CD4-positive, alpha-beta T cell treated with Interleukin-17A for 4 hours (primary cell): ENCODE measurements around the gene DLGAP3.

Source experiments
- DNase-seq: peaks from one replicate; pipeline ENCODE4 v3.0.0-alpha.2; 2020; ENCODE audit warnings: mixed read lengths

Gene DLGAP3

DNA sequence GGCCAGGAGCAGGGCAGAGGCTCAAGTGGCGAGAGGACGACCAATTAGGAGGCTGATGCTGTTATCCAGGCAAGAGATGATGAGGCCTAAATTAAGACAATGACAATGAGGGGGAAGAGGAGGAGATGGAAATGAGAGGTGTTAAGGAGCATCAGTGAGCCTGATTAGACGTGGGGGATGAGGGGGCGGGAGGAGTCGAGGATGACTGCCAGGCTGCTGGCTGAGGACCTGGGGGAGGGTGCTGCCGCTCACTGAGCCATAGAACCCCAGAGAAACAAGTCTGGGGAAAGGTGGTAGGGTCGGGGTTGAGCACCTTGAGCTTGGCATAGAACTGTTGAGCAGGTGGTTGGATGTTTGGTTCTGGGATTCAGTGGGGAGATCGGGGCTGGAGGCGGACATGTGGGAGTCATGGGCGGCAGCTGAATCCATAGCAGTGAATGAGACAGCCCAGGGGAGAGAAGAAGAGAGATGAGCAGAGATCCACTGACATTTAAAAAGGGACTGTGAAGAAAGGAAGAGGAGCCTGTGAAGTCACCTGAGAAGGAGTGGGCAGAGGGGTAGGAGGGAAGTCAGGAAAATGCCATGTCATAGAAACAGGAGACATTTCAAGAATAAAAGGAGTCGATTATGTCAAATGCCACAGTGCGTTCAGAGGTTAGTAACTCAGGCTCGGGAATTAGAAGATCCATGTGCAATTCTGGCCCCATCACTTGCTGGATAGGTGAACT is 28.5 kb downstream of the DLGAP3 start:
- DNase-seq, result no peak

DNA sequence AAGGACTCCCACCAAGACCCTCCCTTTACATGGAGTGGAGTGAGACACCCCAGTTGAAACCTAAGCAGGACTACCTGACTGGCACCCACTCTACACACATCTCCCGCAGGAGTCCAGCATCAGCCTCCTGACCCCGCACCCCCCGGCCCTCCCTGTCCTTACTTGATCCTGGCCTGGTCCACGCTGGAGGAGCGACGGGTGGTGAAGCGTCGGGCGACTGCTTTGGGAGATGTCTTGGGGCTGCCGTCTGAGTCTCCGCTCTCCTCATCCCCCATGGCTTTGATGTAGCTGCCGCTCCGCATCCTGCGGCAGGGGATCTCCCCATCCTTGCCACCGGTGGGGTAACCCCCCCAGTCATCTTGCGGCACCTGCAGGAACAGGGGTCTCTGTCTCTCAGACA is 29.5 kb downstream of the DLGAP3 start:
- DNase-seq, result no peak

DNA sequence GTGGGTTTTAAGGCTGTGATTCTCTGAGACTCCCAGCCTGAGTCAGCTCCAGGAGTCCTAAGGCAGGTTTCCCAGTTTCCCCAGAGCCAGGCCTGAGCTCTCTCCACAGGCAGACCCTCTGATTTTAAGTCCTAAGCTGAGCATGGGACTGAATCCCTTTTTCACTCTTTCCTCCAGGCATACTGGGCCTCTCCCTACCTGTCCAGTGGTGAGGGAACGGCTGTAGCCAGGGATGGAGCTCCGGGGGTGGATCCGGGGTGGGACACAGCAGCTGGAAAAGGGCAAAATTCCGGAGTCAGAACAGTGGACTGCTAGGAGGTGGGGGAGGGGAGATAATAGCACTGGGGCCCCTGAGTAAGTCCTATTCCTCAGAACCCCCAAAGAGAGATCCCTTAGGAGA is 30.0 kb downstream of the DLGAP3 start:
- no peak for DNase-seq

DNA sequence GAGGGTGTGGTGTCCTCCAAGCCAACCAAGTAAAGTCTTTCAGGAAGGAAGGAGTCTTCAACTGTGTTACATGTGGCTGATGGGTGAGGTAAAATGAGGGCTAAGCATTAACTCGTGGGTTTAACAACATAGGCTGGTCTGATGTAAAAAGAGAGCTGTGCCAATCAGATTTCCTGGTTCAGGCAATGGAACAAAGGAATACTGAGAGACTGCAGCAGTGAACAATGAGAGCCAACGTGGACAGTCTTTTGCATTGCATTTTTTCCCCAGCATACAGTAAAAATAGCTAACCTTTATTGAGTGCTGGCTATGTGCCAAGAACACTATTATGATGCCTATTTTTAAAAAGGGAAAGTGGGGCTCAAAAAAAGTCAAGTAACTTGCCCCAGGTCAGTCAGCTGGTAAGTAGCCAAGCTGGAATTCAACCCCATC is 31.1 kb downstream of the DLGAP3 start:
- no peak for DNase-seq

DNA sequence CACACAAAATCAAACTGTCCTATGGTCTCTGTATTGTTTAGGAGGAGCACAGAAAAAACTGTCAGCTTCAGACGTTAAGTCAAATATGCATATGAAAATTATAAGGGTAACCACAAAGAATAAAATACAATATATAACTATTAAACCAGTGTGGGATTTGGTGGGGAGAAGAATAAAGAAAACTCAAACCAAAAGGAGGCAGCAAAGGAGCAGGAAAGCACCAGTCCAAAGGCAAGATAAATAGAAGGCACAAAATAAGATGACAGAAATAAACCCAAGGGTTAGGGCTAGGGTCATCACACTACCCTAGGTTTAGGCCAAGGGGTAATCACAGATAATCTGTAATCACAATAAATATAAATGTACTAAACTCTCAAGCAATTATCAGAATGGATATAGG is 32.8 kb downstream of the DLGAP3 start:
- no peak for DNase-seq

DNA sequence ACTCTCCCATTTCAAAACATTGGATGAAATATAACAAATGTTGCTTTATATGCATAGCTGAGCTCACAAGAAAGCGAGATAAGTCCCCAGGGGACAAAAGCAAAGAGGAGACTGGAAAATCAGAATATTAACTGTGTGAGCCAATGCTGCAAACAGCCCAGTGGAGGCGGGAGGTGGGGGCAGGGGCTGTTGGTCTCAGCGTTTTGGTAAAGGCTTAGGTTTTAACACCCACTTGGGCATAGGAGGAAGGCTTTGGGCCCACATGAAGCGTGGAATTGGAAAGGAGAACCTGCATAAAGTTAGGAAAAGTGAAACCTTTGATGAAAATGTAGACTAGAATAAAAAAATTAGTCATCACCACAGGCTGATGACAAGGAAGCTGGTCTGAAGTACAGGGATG is 39.7 kb downstream of the DLGAP3 start:
- DNase-seq, result no peak

DNA sequence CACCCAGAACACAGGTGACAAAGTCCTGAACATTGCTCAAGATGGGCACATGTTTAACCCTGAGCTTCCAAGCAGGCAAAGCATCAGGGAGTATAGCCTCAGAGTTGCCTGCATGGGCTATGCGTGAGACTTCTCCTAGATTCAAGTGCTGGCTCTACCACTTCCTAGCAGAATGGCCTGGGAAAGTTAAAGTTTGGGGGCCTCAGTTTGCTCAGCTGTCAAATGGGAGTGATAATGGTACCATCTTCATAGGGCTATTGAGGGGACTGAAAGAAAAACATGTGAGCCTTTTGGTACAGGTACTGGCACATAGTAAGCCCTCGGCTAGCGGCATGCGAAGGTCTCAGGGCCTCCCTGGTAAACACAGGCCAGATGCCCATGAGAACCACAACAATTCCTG is 41.9 kb downstream of the DLGAP3 start:
- DNase-seq, result no peak

DNA sequence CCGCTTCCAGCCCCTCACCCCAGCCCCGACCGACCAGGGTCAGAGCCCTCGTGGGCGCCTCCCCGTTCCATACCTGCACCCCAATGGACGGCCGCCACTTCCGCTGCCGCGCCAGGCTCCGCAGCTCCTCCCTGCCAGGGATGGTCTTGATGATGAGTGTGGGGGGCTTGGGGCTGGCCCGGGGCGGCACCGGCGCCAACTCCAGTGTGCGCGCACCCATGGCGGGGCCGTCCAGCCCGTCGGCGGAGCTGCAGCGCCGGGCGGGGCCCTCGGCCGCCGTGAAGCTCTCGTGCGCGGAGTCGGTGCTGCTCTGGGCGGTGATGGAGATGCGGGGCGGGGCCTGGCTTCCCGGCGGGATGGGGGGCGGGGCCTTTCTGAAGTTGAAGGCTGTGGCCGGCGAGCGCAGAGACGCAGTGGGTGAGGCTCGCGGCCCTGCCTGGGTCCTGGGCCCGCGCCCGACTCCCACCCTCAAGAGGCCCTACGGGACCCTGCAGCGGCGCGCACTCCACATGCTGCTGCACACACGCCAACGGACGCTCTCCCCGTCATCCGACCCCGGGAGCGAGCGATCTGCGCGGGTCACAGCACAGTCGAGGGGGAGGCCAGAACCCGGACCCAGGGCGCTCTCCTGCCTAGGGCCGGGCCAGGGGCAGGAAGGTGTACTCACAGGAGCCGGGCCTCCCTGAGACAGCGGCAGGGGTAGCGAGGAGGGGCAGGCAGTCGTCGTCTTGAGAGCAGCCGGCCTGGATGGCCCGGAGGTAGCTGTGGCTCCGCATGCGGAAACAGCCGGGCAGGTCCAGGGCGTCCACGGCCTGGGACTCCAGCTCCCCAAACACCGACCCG is 43.8 kb downstream of the DLGAP3 start:
- DNase-seq, result peak; percentile 69

DNA sequence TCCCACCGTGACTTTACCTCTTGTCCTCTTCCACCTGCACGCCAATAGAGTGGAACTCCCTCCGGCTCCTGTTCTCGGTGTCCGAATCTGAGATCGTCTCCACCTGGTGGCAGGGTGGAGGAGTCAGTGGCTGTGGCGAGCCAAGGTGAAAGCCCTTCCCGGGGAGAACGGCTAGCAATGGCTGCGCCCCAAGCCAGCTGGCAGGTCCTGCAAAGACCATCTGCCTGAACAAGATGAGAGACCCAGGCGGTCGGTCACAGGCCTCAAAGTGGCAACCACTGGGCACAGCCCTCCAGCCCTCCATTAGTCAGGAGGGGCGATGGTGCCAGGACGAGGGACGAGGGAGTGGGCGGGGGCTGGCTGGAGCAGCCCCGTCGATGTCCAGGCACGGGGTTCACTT is 44.5 kb downstream of the DLGAP3 start:
- no peak for DNase-seq

DNA sequence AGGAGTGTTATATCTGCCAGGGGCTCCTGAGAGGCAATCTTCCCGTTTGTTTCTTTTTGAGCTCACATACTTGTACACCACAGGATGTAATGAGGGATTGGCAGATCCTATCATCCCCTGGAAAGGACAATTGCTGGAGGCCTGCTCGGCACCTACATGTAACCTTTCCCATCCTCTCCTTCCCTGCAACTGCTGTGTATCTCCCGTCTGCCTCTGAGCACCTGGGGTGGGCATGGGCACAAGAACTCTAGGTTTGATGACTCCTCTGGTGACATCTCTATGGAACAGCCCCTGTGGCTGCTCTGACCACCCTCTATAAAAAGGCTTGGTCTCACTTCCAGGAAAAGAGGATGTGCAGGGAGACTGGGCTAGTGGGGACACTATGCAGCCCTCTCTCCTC is 44.9 kb downstream of the DLGAP3 start:
- no peak for DNase-seq

DNA sequence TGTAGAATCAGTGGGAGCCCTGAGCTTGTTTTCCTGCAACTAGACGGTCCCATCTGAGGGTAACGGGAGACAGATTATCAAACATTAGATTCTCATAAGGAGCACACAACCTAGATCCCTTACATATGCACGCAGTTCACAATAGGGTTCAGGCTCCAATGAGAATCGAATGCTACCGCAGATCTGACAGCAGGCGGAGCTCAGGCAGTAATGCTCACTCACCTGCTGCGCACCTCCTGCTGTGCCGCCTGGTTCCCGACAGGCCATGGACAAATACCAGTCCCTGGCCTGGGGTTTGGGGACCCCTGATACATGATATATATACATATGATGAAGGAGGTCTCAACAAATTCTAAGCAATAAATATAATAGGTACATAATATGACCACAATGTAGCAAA is 50.2 kb downstream of the DLGAP3 start:
- no peak for DNase-seq

DNA sequence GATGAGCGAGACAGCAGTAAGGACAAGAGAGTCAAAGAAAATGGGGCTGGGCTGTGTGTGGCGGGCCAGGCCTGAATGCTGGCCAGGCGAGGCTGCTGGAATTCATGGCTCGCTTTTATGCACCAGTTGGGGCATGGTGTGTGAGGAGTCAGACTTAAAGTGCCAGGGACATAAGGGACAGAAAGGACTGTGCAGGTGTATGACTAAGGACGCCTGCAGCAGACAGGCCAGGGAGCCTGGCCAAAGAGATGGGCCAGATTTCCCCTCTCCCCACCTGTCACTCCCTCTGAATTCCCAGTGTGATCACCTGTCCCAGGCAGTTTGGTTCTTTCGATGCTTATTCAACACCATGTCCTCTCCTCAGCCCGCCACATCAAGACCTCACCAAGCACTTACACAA is 53.0 kb downstream of the DLGAP3 start:
- DNase-seq, result no peak

DNA sequence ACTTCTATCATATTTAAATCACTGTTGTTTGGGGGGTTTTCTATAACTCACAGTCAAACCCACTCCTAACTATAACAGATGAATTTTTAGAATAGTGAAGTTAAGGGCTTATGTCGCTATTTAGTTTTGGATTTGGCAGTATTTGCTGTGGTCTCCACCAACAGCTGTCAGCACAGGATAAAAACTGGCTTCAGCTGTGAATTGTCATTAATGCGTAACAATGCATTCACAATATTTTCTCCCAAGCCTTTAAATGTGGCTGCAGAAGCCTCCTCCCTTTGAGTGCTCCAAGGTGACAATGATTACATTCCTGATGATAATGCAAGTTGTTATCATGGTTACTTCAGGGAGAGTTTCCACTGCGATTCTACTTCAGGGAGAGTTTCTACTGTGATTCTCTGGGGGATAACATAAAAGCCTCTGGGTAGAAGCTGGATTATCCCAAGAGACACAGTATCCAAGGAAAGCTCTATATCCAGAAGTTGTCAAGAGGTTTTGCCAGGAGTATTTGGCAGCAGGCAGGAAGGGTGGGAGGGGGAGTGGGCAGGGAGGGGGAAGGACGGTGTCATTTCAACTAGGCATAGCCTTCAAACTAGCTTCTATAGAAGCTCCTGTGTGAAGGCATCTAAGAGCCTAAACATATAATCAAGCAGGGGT is 55.0 kb downstream of the DLGAP3 start:
- DNase-seq, result no peak

DNA sequence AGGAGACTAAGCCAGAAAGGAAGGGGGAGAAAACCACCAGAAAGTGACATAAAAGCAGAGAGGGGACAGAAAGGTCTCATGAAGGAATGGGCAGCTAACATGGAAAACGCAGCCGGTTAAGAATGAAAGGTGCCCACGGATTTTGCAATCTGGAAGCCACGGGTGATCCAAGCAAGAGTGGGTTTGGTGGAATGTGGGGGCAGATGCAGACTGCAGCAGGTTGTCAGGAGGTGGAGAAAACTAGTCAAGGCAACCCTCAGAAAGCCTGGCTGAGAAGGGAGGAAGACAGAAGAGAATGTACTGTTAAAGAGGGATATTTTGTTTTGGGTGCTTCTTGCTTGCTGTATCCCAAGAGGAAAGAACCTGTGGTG is 57.3 kb downstream of the DLGAP3 start:
- DNase-seq, result no peak

DNA sequence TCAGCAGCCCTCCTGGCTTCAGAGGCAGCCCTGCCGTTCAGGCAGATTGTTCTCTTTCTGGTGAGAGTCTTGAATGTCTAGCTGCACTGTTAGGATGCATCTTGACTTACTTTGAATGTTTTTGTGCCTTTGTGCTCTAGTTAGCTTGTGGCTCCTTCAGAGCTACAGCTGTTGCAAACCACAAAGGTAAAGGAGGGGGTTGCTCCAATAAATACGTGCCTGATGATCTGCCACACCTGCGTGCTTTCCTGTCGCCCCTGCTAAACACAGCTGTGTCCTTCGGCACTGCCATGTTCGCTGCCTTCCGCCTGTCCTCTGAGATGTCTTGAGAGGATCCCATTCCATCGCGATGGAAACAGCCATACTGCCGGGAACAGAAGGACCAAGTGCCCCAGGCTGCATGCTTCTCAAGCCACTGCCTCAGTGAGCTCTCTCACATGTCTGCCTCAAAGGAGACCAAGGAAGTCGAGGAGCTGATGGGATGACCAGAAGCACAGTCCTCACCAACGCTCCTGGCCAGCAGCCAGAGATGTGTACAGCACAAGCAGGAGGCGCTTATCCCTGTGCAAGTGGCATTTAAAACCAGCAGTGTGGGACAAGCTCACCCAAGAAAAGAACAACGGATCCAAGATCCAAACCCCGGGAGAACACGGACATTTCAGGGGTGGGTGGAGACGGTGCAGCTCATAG is 57.9 kb downstream of the DLGAP3 start:
- DNase-seq, result no peak

DNA sequence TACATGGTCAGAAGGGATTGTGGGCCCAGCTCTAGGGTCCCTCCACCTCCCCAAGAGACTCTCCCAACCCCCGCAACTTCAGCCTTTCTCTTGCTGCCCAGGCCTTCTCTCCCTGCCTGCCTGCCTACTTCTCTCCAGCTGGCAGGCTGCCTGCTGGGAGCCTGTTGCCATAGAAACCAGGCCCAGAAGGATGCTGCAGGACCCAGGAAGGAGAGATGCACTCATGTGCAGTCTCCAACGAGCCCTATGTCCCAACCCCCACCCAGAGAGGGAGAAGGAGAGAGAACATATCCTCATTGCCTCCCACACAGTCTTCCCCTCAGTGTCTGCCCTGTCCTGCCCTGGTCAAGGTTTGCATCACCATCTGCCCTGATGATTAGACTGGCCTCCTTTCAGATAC is 59.1 kb downstream of the DLGAP3 start:
- no peak for DNase-seq

DNA sequence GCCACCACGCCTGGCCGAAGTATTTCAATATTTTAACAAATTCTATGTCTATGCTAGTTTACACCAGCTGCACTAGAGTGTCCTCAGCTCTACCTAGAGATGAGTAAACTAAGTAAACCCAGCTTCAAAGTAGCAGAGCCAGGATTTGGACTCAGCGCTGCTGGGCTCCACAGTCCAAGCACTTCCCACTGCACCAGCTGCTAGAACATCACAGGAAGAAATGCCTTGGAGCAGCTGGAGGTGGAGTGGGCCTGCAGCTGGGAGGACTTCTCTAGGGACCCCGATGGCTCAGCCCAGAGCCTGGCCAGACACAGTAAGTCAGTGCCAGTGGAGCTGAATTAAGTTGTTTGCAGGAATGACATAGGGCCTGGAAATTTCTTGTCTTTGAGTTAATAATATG is 59.7 kb downstream of the DLGAP3 start:
- no peak for DNase-seq

DNA sequence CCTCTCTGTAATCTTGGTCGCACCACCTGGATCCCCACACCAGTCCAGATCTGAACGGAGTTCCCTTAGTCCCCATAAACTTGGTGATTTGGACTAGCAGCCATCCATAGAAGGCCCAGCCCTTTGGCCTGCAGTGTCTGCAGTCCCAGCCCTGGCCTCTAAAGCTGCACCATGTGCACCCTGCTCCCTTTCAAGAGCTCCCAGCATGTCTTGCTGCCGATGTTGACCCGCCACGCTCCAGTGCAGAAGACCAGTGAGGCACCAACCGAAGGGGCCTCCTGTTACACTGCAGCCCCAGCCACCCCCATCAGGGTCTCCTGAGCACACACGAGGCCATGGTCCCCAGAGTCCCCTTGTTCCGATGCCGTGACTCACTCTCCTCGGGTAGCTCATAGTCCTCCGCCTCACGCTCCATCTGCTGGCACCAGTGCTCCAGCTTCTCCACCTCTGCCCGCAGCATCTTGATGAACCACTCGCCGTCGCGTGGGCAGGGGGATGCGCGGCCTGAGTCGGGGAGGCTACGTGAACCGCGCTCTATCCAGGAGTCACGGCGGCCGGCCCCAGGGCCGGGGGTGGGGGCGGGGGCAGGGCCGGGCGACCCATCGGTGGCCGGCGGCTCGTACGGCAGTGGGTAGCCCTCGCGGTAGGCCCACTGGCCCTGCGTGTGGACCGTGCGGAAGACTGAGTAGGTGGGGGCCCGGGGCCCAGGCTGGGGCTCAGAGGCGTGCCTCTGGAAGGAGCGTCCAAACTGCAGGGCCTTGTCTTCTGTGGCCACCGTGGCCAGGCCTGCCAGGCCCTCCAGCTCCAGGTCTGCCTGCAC is 61.0 kb downstream of the DLGAP3 start:
- no peak for DNase-seq

DNA sequence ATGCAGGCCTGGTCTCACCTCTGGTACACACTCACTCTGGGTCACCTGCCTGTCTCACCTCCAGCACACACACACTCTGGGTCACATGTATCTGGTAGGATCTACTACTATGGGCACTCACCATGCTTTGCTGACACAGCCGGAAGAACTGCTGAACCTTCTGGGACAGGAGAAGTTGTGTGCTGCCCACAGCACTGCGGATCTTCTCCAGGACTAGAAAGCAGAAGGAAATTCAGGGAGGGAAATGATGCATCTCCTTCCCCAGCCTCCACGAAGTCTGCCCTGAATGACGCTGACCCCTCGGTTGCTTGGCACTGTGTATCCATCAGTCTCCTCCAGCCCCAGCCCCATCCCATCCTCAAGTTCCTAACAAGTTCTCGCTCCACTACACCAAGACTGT is 62.0 kb downstream of the DLGAP3 start:
- DNase-seq, result no peak

DNA sequence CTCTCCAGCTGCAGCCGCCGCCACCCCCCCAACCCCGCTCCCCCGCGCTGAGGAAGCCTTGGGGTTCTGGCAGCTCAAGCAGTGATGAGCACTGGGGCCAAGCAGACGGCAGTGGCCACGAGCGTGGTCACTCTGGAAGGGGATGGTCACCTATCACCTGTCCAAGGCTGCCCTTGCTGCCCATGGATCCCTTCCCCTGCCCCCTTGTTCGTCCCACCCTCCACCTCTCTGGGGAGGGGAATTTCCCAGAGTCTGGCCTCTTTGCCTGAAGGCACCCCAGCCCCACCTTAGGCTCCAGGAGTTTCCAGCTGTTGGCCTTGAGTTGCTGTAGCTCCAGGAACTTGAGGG is 62.7 kb downstream of the DLGAP3 start:
- DNase-seq, result no peak

DNA sequence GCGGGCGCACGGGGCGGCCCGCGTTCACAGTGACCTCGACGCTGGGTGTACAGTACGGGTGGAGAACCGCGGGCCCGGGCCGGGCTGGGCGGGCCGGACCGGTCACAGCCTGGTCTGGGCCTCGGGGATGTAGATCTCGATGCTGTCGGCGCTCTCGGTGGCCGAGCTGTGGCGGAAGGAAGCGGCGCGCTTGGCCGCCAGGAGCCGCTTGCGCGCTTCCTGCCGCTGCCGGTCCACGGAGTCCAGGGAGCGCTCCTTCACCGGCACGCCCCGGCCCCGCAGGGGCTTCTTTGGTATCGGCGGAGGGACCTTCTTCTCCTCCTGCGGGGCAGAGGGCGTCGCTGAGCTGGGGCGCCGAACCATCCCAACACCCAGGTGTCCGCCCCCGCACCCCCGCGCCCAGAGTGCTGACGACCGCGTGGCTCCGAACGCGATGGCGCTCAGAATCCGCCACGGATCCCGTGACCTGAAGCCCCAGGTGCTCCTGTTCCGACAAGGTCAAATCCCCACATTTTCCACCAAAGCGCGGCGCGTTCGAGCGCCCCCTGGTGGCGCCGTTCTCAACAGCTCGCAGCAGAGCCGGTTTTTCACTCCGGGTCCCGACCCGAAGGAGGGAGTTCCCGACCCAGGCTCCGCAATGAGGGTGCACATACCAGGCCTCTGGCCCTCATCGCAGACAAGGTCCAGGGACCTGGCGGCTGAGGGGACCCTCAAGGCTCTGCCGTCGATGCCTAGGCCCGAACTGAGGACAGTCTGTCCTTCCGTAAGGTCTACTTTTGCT is 63.3 kb downstream of the DLGAP3 start:
- DNase-seq, result peak; percentile 97

DNA sequence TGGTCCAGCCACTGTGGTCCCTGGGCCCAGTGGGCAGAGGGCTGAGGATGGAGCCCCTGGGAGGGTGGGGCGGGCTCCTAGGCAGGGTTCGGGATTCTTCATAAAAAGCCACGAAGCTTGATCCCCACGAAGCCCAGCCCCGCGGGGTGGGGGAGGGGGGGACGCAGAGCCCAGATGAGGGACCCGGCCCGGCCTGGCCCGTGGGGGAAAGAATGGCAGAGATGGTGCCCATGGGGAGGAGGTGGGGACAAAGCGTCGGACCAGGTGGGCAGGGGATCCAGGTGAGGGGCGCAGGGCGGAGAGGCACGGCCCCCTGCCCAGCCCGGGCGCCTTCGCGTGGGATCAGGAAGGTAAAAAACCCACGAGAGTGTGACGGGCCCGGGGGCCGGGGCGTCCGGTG is 63.9 kb downstream of the DLGAP3 start:
- DNase-seq, result no peak
